Fibroblast of lung (primary cell): Measurements from ENCODE around the gene CLSTN2.

Experiments
- CTCF ChIP-seq, 2 donors: IDR thresholded peaks in 1 of 2; conservative IDR thresholded peaks in 1 of 2; 1 replicate in 1 of 2; 2 replicates in 1 of 2; pipeline ENCODE4 v1.5.1; 2011 to 2012; ENCODE audit warnings: low read length in 2 of 2, control low read depth in 1 of 2, inconsistent platforms in 1 of 2, low read depth in 1 of 2, mild to moderate bottlenecking in 1 of 2
- EZH2 ChIP-seq: IDR thresholded peaks from 2 replicates; pipeline ENCODE4 v1.5.1; 2012; ENCODE audit warnings: low read length, control low read depth, mild to moderate bottlenecking; ENCODE audit errors: missing control alignments

- no peak for TF ChIP-seq EZH2
- no peak for TF ChIP-seq CTCF (conservative IDR thresholded peaks at IDR 0.05 in 1 of 2, IDR thresholded peaks at IDR 0.05 in 1 of 2; ENCODE audit: low read depth in 1 of 2, low read length in 2 of 2)
Observed at GRCh38 chr3:140557476-140557875, 622.5 kb downstream of the CLSTN2 start.
